Loucy (cell line): ENCODE measurements around the gene BAIAP2L1.

ENCODE experiments used
- H2AFZ ChIP-seq: fragments of 200-600 bp; sonication (generic); 2 replicates; pipeline ENCODE4 v1.6.0; 2016; ENCODE audit warnings: antibody characterized with exemption, mild to moderate bottlenecking, low read length, moderate library complexity
- H3F3A ChIP-seq: fragments of 200-600 bp; 2 replicates; pipeline ENCODE4 v1.6.0; 2016; ENCODE audit warnings: antibody characterized with exemption, low read depth, mild to moderate bottlenecking
- H3K27me3 ChIP-seq: fragments of 200-600 bp; sonication (generic); 2 replicates; pipeline ENCODE4 v1.6.1; 2014; ENCODE audit warnings: low read length, mild to moderate bottlenecking; ENCODE audit not compliant: insufficient read depth, poor library complexity, severe bottlenecking
- H3K36me3 ChIP-seq: fragments of 200-600 bp; sonication (generic); 2 replicates; pipeline ENCODE4 v1.6.1; 2016; ENCODE audit warnings: low read length; ENCODE audit not compliant: insufficient read depth
- H3K4me1 ChIP-seq: fragments of 200-600 bp; sonication (generic); 2 replicates; pipeline ENCODE4 v1.5.1; 2014; ENCODE audit warnings: low read length, mild to moderate bottlenecking; ENCODE audit not compliant: insufficient read depth, poor library complexity, severe bottlenecking
- H3K4me2 ChIP-seq: fragments of 200-600 bp; sonication (generic); 2 replicates; pipeline ENCODE4 v1.6.0; 2014; ENCODE audit warnings: antibody characterized with exemption, low read length, low read depth, mild to moderate bottlenecking; ENCODE audit not compliant: poor library complexity, severe bottlenecking
- H3K4me3 ChIP-seq: fragments of 200-600 bp; sonication (generic); 2 replicates; pipeline ENCODE4 v1.5.1; 2014; ENCODE audit warnings: low read length, mild to moderate bottlenecking, mixed read lengths; ENCODE audit not compliant: poor library complexity, severe bottlenecking
- H3K79me2 ChIP-seq: fragments of 200-600 bp; sonication (generic); 2 replicates; pipeline ENCODE4 v1.6.1; 2014; ENCODE audit warnings: low read length; ENCODE audit not compliant: insufficient read depth
- H3K9ac ChIP-seq: fragments of 200-600 bp; sonication (generic); 2 replicates; pipeline ENCODE4 v1.6.0; 2014; ENCODE audit warnings: mild to moderate bottlenecking, low read depth, low read length, moderate library complexity; ENCODE audit not compliant: poor library complexity, severe bottlenecking
- H3K9me2 ChIP-seq: fragments of 200-600 bp; sonication (generic); replicated peaks from 2 replicates; pipeline ENCODE4 v1.6.1; 2016; ENCODE audit warnings: low read depth, low read length, mixed read lengths
- H3K9me3 ChIP-seq: fragments of 200-600 bp; sonication (generic); 2 replicates; pipeline ENCODE4 v1.6.1; 2014; ENCODE audit warnings: mild to moderate bottlenecking, antibody characterized with exemption, low read length, low read depth; ENCODE audit not compliant: insufficient read depth
- H4K20me1 ChIP-seq: fragments of 200-600 bp; sonication (generic); 2 replicates; pipeline ENCODE4 v1.6.0; 2014; ENCODE audit warnings: antibody characterized with exemption, low read length, mild to moderate bottlenecking; ENCODE audit not compliant: insufficient read depth, poor library complexity, severe bottlenecking
- CTCF ChIP-seq: fragments of 200-600 bp; sonication (generic); conservative IDR thresholded peaks from 2 replicates; pipeline ENCODE4 v1.5.1; 2014; ENCODE audit warnings: mild to moderate bottlenecking, antibody characterized with exemption, low read length
- EZH2phosphoT487 ChIP-seq: fragments of 200-600 bp; IDR thresholded peaks from 2 replicates; pipeline ENCODE4 v1.6.1; 2018; ENCODE audit warnings: antibody characterized with exemption, mild to moderate bottlenecking, moderate library complexity, borderline replicate concordance

Gene BAIAP2L1

GRCh38 chr7:98406827-98407226 is 5.9 kb upstream of the BAIAP2L1 start:
- Histone ChIP-seq H3K9me2 (no peaks in the 10 kb centered on the region), H3K27me3 (no peaks in the 10 kb centered on the region), H3K4me3 (no peak overlapping the region), H3K36me3 (no peaks in the 10 kb centered on the region), H3F3A (no peaks in the 10 kb centered on the region), H3K4me2 (no peak overlapping the region), H4K20me1 (no peaks in the 10 kb centered on the region), H3K9me3 (no peaks in the 10 kb centered on the region), H3K4me1 (no peaks in the 10 kb centered on the region), H3K9ac (no peak overlapping the region), H3K79me2 (no peaks in the 10 kb centered on the region), H2AFZ (no peak overlapping the region)
- TF ChIP-seq CTCF (no peak), EZH2phosphoT487 (no peak)

GRCh38 chr7:98404840-98405239 is 4.0 kb upstream of the BAIAP2L1 start:
- no peaks in the 10 kb centered on the region for H3K79me2 ChIP-seq
- no peaks in the 10 kb centered on the region for H3F3A ChIP-seq
- TF ChIP-seq CTCF (no peak), EZH2phosphoT487 (no peak)
- H3K9me2 ChIP-seq: no peaks in the 10 kb centered on the region
- H2AFZ ChIP-seq: no peak overlapping the region
- H4K20me1 ChIP-seq: no peaks in the 10 kb centered on the region
- H3K9ac ChIP-seq: no peak overlapping the region
- H3K4me1 ChIP-seq: no peaks in the 10 kb centered on the region
- H3K4me2 ChIP-seq: no peak overlapping the region
- no peak overlapping the region for H3K4me3 ChIP-seq
- no peaks in the 10 kb centered on the region for H3K9me3 ChIP-seq
- H3K36me3 ChIP-seq: no peaks in the 10 kb centered on the region
- H3K27me3 ChIP-seq: no peaks in the 10 kb centered on the region

GRCh38 chr7:98399890-98400541 is 874 bp downstream of the BAIAP2L1 start:
- Histone ChIP-seq H3K9ac (no peak overlapping the region), H3K4me3 (no peak overlapping the region), H3F3A (no peaks in the 10 kb centered on the region), H3K4me1 (no peaks in the 10 kb centered on the region), H3K27me3 (no peaks in the 10 kb centered on the region), H2AFZ (no peak overlapping the region), H3K9me3 (no peaks in the 10 kb centered on the region), H3K4me2 (no peak overlapping the region), H3K9me2 (no peaks in the 10 kb centered on the region), H3K79me2 (no peaks in the 10 kb centered on the region), H3K36me3 (no peaks in the 10 kb centered on the region), H4K20me1 (no peaks in the 10 kb centered on the region)
- TF ChIP-seq EZH2phosphoT487 (no peak), CTCF (no peak)
